ENCODE measurements around the gene FPGS.

FPGS gene

GRCh38 chr9:127812011-127812410, 9.3 kb downstream of the FPGS start:
- Histone ChIP-seq H3K27me3 (ENCODE audit: control insufficient read depth, low read length) (no peaks in the 10 kb centered on the region), H3K27ac (ENCODE audit: low read depth, low read length) (no peak overlapping the region), H3K36me3 (ENCODE audit: control insufficient read depth, low read length) (peaks cover 67% of the 10 kb centered on the region), H3K9me3 (ENCODE audit: control insufficient read depth, insufficient read depth, low read length) (no peaks in the 10 kb centered on the region), H4K20me1 (ENCODE audit: control insufficient read depth, insufficient read depth, low read depth, low read length) (no peaks in the 10 kb centered on the region), H3K4me1 (ENCODE audit: control insufficient read depth, low read length) (peaks cover 5% of the 10 kb centered on the region; the same call in 1 of the 2 replicates), H3K79me2 (ENCODE audit: control insufficient read depth, low read length) (no peaks in the 10 kb centered on the region), H3K9me2 (replicated peaks; ENCODE audit: control insufficient read depth, low read length) (no peaks in the 10 kb centered on the region), H3K4me2 (ENCODE audit: low read length) (no peak overlapping the region), H3K4me3 (ENCODE audit: low read length) (no peak overlapping the region), H3F3A (ENCODE audit: control insufficient read depth, insufficient read depth) (no peaks in the 10 kb centered on the region)
- TF ChIP-seq CTCF (IDR thresholded peaks at IDR 0.05; ENCODE audit: low read depth, low read length, poor library complexity, severe bottlenecking) (no peak), EZH2phosphoT487 (IDR thresholded peaks at IDR 0.05; ENCODE audit: borderline replicate concordance, low read length) (no peak)

- Histone ChIP-seq H3K4me2 (ENCODE audit: low read length) (no peak overlapping the region), H3K4me3 (ENCODE audit: low read length) (no peak overlapping the region), H3K36me3 (ENCODE audit: control insufficient read depth, low read length) (peaks cover 56% of the 10 kb centered on the region), H3K4me1 (ENCODE audit: control insufficient read depth, low read length) (peaks cover 5% of the 10 kb centered on the region; the same call in 1 of the 2 replicates), H3K9me2 (replicated peaks; ENCODE audit: control insufficient read depth, low read length) (no peaks in the 10 kb centered on the region), H3K79me2 (ENCODE audit: control insufficient read depth, low read length) (no peaks in the 10 kb centered on the region), H4K20me1 (ENCODE audit: control insufficient read depth, insufficient read depth, low read depth, low read length) (no peaks in the 10 kb centered on the region), H3F3A (ENCODE audit: control insufficient read depth, insufficient read depth) (no peaks in the 10 kb centered on the region), H3K27ac (ENCODE audit: low read depth, low read length) (no peak overlapping the region), H3K9me3 (ENCODE audit: control insufficient read depth, insufficient read depth, low read length) (no peaks in the 10 kb centered on the region), H3K27me3 (ENCODE audit: control insufficient read depth, low read length) (no peaks in the 10 kb centered on the region)
- no peak for TF ChIP-seq CTCF (IDR thresholded peaks at IDR 0.05; ENCODE audit: low read depth, low read length, poor library complexity, severe bottlenecking)
- TF ChIP-seq EZH2phosphoT487 (IDR thresholded peaks at IDR 0.05; ENCODE audit: borderline replicate concordance, low read length), result no peak
Observed at GRCh38 chr9:127812936-127813675, 10.4 kb downstream of the FPGS start.

GRCh38 chr9:127813686-127814226, 11.1 kb downstream of the FPGS start:
- no peaks in the 10 kb centered on the region for H4K20me1 ChIP-seq (ENCODE audit: control insufficient read depth, insufficient read depth, low read depth, low read length)
- H3F3A ChIP-seq (ENCODE audit: control insufficient read depth, insufficient read depth), result no peaks in the 10 kb centered on the region
- H3K27me3 ChIP-seq (ENCODE audit: control insufficient read depth, low read length), result no peaks in the 10 kb centered on the region
- no peaks in the 10 kb centered on the region for H3K79me2 ChIP-seq (ENCODE audit: control insufficient read depth, low read length)
- no peaks in the 10 kb centered on the region for H3K9me3 ChIP-seq (ENCODE audit: control insufficient read depth, insufficient read depth, low read length)
- peaks cover 50% of the 10 kb centered on the region for H3K36me3 ChIP-seq (ENCODE audit: control insufficient read depth, low read length)
- H3K9me2 ChIP-seq (replicated peaks; ENCODE audit: control insufficient read depth, low read length), result no peaks in the 10 kb centered on the region
- peaks cover 5% of the 10 kb centered on the region; the same call in 1 of the 2 replicates for H3K4me1 ChIP-seq (ENCODE audit: control insufficient read depth, low read length)
- TF ChIP-seq EZH2phosphoT487 (IDR thresholded peaks at IDR 0.05; ENCODE audit: borderline replicate concordance, low read length), result no peak
- TF ChIP-seq CTCF (IDR thresholded peaks at IDR 0.05; ENCODE audit: low read depth, low read length, poor library complexity, severe bottlenecking), result no peak
- no peak overlapping the region for H3K4me3 ChIP-seq (ENCODE audit: low read length)
- H3K27ac ChIP-seq (ENCODE audit: low read depth, low read length), result no peak overlapping the region
- H3K4me2 ChIP-seq (ENCODE audit: low read length), result no peak overlapping the region

All from DOHH2 (cell line).